HG03039 (cell line): ENCODE measurements around the gene RHOXF1.
"Not testable (repeated sequence)": the region's sequence is repeated elsewhere in the genome, so short reads cannot be mapped to it uniquely, and the experiment has no call there.

Source experiments
- ATAC-seq: cut with Tn5 transposase; IDR thresholded peaks from one replicate; pipeline ENCODE4 v1.9.1; 2021; ENCODE audit warnings: mild to moderate bottlenecking, moderate library complexity; ENCODE audit not compliant: unreplicated experiment

The RHOXF1 gene

GRCh38 chrX:120115438-120115963, at the start of gene RHOXF1:
RHOXF1 (minus strand) TSS chrX:120115913; CDS start chrX:120115862, 51 bp downstream.
- no peak for ATAC-seq

- ATAC-seq: not testable (repeated sequence)
Observed at GRCh38 chrX:120159086-120159485, 43.4 kb upstream of the RHOXF1 start.

- not testable (repeated sequence) for ATAC-seq
Observed at GRCh38 chrX:120158313-120158712, 42.6 kb upstream of the RHOXF1 start, which contains the start of gene RHOXF2. RHOXF2 (plus strand) TSS chrX:120158613; CDS start chrX:120158751, 138 bp downstream.

GRCh38 chrX:120150109-120150744, 34.5 kb upstream of the RHOXF1 start:
- not testable (repeated sequence) for ATAC-seq

GRCh38 chrX:120147537-120147936, 31.8 kb upstream of the RHOXF1 start:
- no peak for ATAC-seq

- not testable (repeated sequence) for ATAC-seq
Observed at GRCh38 chrX:120146323-120146722, 30.6 kb upstream of the RHOXF1 start.

- no peak for ATAC-seq
Observed at GRCh38 chrX:120145295-120145925, 29.7 kb upstream of the RHOXF1 start.

- ATAC-seq: no peak
Observed at GRCh38 chrX:120144178-120144844, 28.6 kb upstream of the RHOXF1 start.

- ATAC-seq: no peak
Observed at GRCh38 chrX:120140293-120140981, 24.7 kb upstream of the RHOXF1 start.

- no peak for ATAC-seq
Observed at GRCh38 chrX:120137439-120137838, 21.7 kb upstream of the RHOXF1 start.

- no peak for ATAC-seq
Observed at GRCh38 chrX:120136840-120137239, 21.1 kb upstream of the RHOXF1 start.

- no peak for ATAC-seq
Observed at GRCh38 chrX:120136128-120136527, 20.4 kb upstream of the RHOXF1 start.

- ATAC-seq: not testable (repeated sequence)
Observed at GRCh38 chrX:120128306-120128846, 12.7 kb upstream of the RHOXF1 start.

GRCh38 chrX:120125444-120125843, 9.7 kb upstream of the RHOXF1 start:
- ATAC-seq: no peak

- ATAC-seq: no peak
Observed at GRCh38 chrX:120120223-120120622, 4.5 kb upstream of the RHOXF1 start.

GRCh38 chrX:120111611-120112010, 4.1 kb downstream of the RHOXF1 start:
- ATAC-seq: no peak

- ATAC-seq: no peak
Observed at GRCh38 chrX:120109378-120109777, 6.3 kb downstream of the RHOXF1 start.

GRCh38 chrX:120104707-120105106, 11.0 kb downstream of the RHOXF1 start:
- not testable (repeated sequence) for ATAC-seq

- ATAC-seq: not testable (repeated sequence)
Observed at GRCh38 chrX:120101057-120101456, 14.7 kb downstream of the RHOXF1 start.

GRCh38 chrX:120090208-120090607, 25.5 kb downstream of the RHOXF1 start:
- ATAC-seq: no peak
